Osteoblast (primary cell): ENCODE measurements around the gene PDE6C. TPM values are rescaled to one million over a fixed set of nuclear protein-coding genes. Genes with fewer than 3 reads are reported as not detected.

Source experiments
- DNase-seq: peaks from one replicate; pipeline ENCODE4 v3.0.0; 2011; ENCODE audit warnings: low spot score, mixed read lengths; ENCODE audit not compliant: insufficient read length; ENCODE audit errors: missing footprints
- H2AFZ ChIP-seq: 2 replicates; pipeline ENCODE4 v1.6.0; 2011; ENCODE audit warnings: mild to moderate bottlenecking, low read length
- H3K27ac ChIP-seq: 2 replicates; pipeline ENCODE4 v1.5.1; 2011; ENCODE audit warnings: mild to moderate bottlenecking, low read depth, low read length, moderate library complexity
- H3K27me3 ChIP-seq: 2 replicates; pipeline ENCODE4 v1.6.0; 2012; ENCODE audit warnings: mild to moderate bottlenecking, control low read depth, inconsistent platforms, low read length, moderate library complexity; ENCODE audit not compliant: insufficient read depth
- H3K36me3 ChIP-seq: 2 replicates; pipeline ENCODE4 v1.5.1; 2011; ENCODE audit warnings: mild to moderate bottlenecking, low read length, control low read depth, moderate library complexity; ENCODE audit not compliant: insufficient read depth
- H3K4me1 ChIP-seq: 2 replicates; pipeline ENCODE4 v1.5.1; 2011; ENCODE audit warnings: mild to moderate bottlenecking, low read length, control low read depth, moderate library complexity; ENCODE audit not compliant: insufficient read depth
- H3K4me2 ChIP-seq: 2 replicates; pipeline ENCODE4 v1.6.0; 2011; ENCODE audit warnings: mild to moderate bottlenecking, low read length; ENCODE audit not compliant: insufficient read depth
- H3K4me3 ChIP-seq: fragments of 200-600 bp; sonication (generic); 3 replicates; pipeline ENCODE4 v1.5.1; 2012; ENCODE audit warnings: mild to moderate bottlenecking, low read length, inconsistent platforms; ENCODE audit not compliant: insufficient read depth
- H3K79me2 ChIP-seq: 2 replicates; pipeline ENCODE4 v1.6.0; 2012; ENCODE audit warnings: mild to moderate bottlenecking, low read length, control low read depth, inconsistent platforms; ENCODE audit not compliant: insufficient read depth
- H3K9me3 ChIP-seq: 2 replicates; pipeline ENCODE4 v1.5.1; 2011; ENCODE audit warnings: low read depth, low read length, control low read depth
- H4K20me1 ChIP-seq: 2 replicates; pipeline ENCODE4 v1.6.0; 2012; ENCODE audit warnings: mild to moderate bottlenecking, low read length, control low read depth; ENCODE audit not compliant: insufficient read depth
- CTCF ChIP-seq: IDR thresholded peaks from 2 replicates; pipeline ENCODE4 v1.5.1; 2011; ENCODE audit warnings: mild to moderate bottlenecking, low read depth, low read length, moderate library complexity; ENCODE audit errors: extremely low read depth
- total RNA-seq: library from RNA; depleted of rRNA; stranded (reverse); fragments of >200 nt; gene quantifications from 2 replicates; pipeline ENCODE4 v1.2.3, GENCODE V29; 2012

Gene PDE6C
- total RNA-seq, 1 donor, result not detected

GRCh38 chr10:93573924-93574323, 38.4 kb upstream of the PDE6C start:
- no peak overlapping the region for H3K4me2 ChIP-seq
- no peak for DNase-seq
- no peaks in the 10 kb centered on the region for H3K9me3 ChIP-seq
- H3K79me2 ChIP-seq, result no peaks in the 10 kb centered on the region
- no peak overlapping the region for H3K27ac ChIP-seq
- H4K20me1 ChIP-seq, result no peaks in the 10 kb centered on the region
- peaks cover 54% of the 10 kb centered on the region for H3K27me3 ChIP-seq
- no peak for TF ChIP-seq CTCF
- H2AFZ ChIP-seq, result no peak overlapping the region
- H3K36me3 ChIP-seq, result no peaks in the 10 kb centered on the region
- H3K4me3 ChIP-seq, result no peak overlapping the region
- H3K4me1 ChIP-seq, result no peaks in the 10 kb centered on the region

- no peaks in the 10 kb centered on the region for H3K36me3 ChIP-seq
- TF ChIP-seq CTCF, result no peak
- peaks cover 33% of the 10 kb centered on the region for H3K27me3 ChIP-seq
- peaks cover 2% of the 10 kb centered on the region for H3K9me3 ChIP-seq
- H3K27ac ChIP-seq, result no peak overlapping the region
- H3K4me2 ChIP-seq, result no peak overlapping the region
- no peak overlapping the region for H2AFZ ChIP-seq
- H4K20me1 ChIP-seq, result no peaks in the 10 kb centered on the region
- no peak for DNase-seq
- no peak overlapping the region for H3K4me3 ChIP-seq
- no peaks in the 10 kb centered on the region for H3K79me2 ChIP-seq
- H3K4me1 ChIP-seq, result no peaks in the 10 kb centered on the region
These were observed 35.4 kb upstream of the PDE6C start for GRCh38 chr10:93576888-93577287.

GRCh38 chr10:93577565-93577964, 34.8 kb upstream of the PDE6C start:
- TF ChIP-seq CTCF, result no peak
- Histone ChIP-seq H3K4me1 (no peaks in the 10 kb centered on the region), H3K27me3 (peaks cover 26% of the 10 kb centered on the region), H3K79me2 (no peaks in the 10 kb centered on the region), H3K9me3 (peaks cover 2% of the 10 kb centered on the region), H3K4me2 (no peak overlapping the region), H2AFZ (no peak overlapping the region), H3K4me3 (no peak overlapping the region), H3K36me3 (no peaks in the 10 kb centered on the region), H4K20me1 (no peaks in the 10 kb centered on the region), H3K27ac (no peak overlapping the region)
- DNase-seq, result no peak

GRCh38 chr10:93579089-93579488, 33.2 kb upstream of the PDE6C start:
- TF ChIP-seq CTCF, result no peak
- H3K27ac ChIP-seq, result no peak overlapping the region
- no peak overlapping the region for H3K4me2 ChIP-seq
- H3K36me3 ChIP-seq, result no peaks in the 10 kb centered on the region
- no peak for DNase-seq
- H3K4me3 ChIP-seq, result no peak overlapping the region
- no peaks in the 10 kb centered on the region for H4K20me1 ChIP-seq
- H3K4me1 ChIP-seq, result no peaks in the 10 kb centered on the region
- H3K79me2 ChIP-seq, result no peaks in the 10 kb centered on the region
- peaks cover 2% of the 10 kb centered on the region for H3K9me3 ChIP-seq
- peaks cover 12% of the 10 kb centered on the region for H3K27me3 ChIP-seq
- H2AFZ ChIP-seq, result no peak overlapping the region
